Breast epithelium (tissue), 4 donors: ENCODE results near the gene ABLIM2. TPM values are rescaled to one million over a fixed set of nuclear protein-coding genes. Genes with fewer than 3 reads are reported as not detected.

Source experiments
- DNase-seq, 2 donors: peaks; one replicate each; pipeline ENCODE4 v3.0.0-alpha.2; 2019; ENCODE audit warnings: low spot score in 2 of 2
- H3K27ac ChIP-seq, 2 donors: fragments of 200-600 bp; sonication (generic) in 1 of 2; one replicate each; pipeline ENCODE4 v1.5.1; 2016 to 2019; ENCODE audit warnings: mild to moderate bottlenecking in 1 of 2
- H3K27me3 ChIP-seq, 2 donors: fragments of 200-600 bp; sonication (generic) in 1 of 2; one replicate each; pipeline versions ENCODE4 v1.5.1 to v1.6.0; 2017 to 2019; ENCODE audit warnings: control low read depth in 1 of 2, mild to moderate bottlenecking in 1 of 2
- H3K36me3 ChIP-seq: fragments of 200-600 bp; one replicate; pipeline ENCODE4 v1.5.1; 2019
- H3K4me1 ChIP-seq, 2 donors: fragments of 200-600 bp; sonication (generic); one replicate each; pipeline ENCODE4 v1.5.1; 2016 to 2019; ENCODE audit warnings: control low read depth in 1 of 2
- H3K4me3 ChIP-seq, 3 donors: fragments of 200-600 bp; sonication (generic); 1 replicate in 2 of 3; 2 replicates in 1 of 3; pipeline ENCODE4 v1.5.1; 2016 to 2019; ENCODE audit warnings: mild to moderate bottlenecking in 3 of 3, moderate library complexity in 2 of 3
- H3K9me3 ChIP-seq, 2 donors: fragments of 200-600 bp; sonication (generic) in 1 of 2; one replicate each; pipeline ENCODE4 v1.5.1; 2016 to 2019; ENCODE audit warnings: control low read depth in 1 of 2
- CTCF ChIP-seq, 3 donors: fragments of 450-650 bp; IDR thresholded peaks; one replicate each; pipeline ENCODE4 v1.5.1; 2016 to 2017; ENCODE audit warnings: antibody characterized with exemption in 3 of 3, mild to moderate bottlenecking in 3 of 3, moderate library complexity in 3 of 3
- POLR2A ChIP-seq: fragments of 450-650 bp; IDR thresholded peaks from one replicate; pipeline ENCODE4 v1.6.1; 2016; ENCODE audit warnings: antibody characterized with exemption, mild to moderate bottlenecking, moderate library complexity
- POLR2AphosphoS5 ChIP-seq, 3 donors: sonication (generic); formaldehyde crosslinking; IDR thresholded peaks; one replicate each; pipeline ENCODE4 v1.6.1; 2017; ENCODE audit warnings: antibody characterized with exemption in 3 of 3
- intact Hi-C: fragments of 100-400 bp; cut with DNase I; formaldehyde crosslinking; loops from one replicate; pipeline ENCODE4 v1.15.1; 2023; ENCODE audit warnings: low total_unique reads
- total RNA-seq, 3 donors: library from RNA; depleted of rRNA; stranded (reverse); fragments of >200 nt; gene quantifications; one replicate each; pipeline ENCODE4 v1.1.0, GENCODE V29; 2016

Gene ABLIM2
- total RNA-seq, 3 donors from 2014 or later, result 4.8 to 11.5 (median 8.2) TPM

DNA sequence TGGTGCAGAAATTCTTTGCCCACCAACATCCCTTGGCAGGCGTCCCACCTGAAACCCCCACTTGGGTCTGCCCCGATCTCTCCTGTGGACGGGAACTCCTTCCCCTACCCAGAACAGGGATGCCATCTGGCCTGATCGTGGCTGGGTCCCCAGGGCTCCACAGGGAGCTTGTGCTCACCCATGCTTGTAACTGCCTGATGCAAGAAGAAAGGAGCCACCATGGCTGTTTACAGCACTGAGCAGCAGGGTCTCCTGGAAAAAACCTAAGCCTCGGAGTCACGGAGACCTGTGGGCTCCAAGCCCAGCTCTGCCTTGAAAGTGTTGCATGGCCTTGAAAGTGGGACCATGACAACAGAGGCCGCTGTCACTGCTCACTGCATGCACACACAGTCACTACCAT lies 117.4 kb downstream of the ABLIM2 start:
- DNase-seq, result no peak
- intact Hi-C loops, result no loop called here
- Histone ChIP-seq H3K36me3 (no peaks in the 10 kb centered on the region), H3K27ac (no peak overlapping the region), H3K4me3 (no peak overlapping the region), H3K9me3 (no peaks in the 10 kb centered on the region), H3K27me3 (no peaks in the 10 kb centered on the region), H3K4me1 (no peaks in the 10 kb centered on the region)
- TF ChIP-seq POLR2AphosphoS5 (IDR thresholded peaks at IDR 0.05), result no peak
- TF ChIP-seq CTCF (IDR thresholded peaks at IDR 0.05), result no peak
- no peak for TF ChIP-seq POLR2A

GRCh38 chr4:8040607-8041006 lies 118.0 kb downstream of the ABLIM2 start:
- Histone ChIP-seq H3K9me3 (no peaks in the 10 kb centered on the region), H3K4me1 (no peaks in the 10 kb centered on the region), H3K27ac (no peak overlapping the region), H3K27me3 (no peaks in the 10 kb centered on the region), H3K36me3 (no peaks in the 10 kb centered on the region), H3K4me3 (no peak overlapping the region)
- intact Hi-C loops, result no loop called here
- DNase-seq, result no peak
- TF ChIP-seq CTCF (IDR thresholded peaks at IDR 0.05) (no peak), POLR2A (no peak), POLR2AphosphoS5 (IDR thresholded peaks at IDR 0.05) (no peak)

DNA sequence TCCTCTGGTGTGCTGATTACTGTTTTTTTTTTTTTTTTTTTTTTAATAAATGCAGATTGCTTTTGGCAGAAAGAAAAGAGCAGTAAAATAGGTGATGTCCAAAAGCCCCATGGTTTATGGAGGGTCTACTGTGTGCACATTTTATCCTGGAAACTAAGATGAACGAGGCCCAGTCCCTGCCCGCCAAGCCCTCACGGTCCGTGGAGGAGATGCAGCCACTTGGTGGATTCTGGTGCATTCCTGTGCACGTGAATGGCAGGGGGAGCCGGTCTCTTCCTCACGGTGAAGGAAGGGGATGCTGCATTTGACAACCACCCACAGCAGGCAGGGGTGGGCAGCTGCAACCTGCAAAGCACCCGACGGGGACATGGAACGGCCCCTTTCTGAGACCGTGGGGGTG lies 118.8 kb downstream of the ABLIM2 start:
- Histone ChIP-seq H3K36me3 (no peaks in the 10 kb centered on the region), H3K4me1 (no peaks in the 10 kb centered on the region), H3K4me3 (no peak overlapping the region), H3K9me3 (no peaks in the 10 kb centered on the region), H3K27me3 (no peaks in the 10 kb centered on the region), H3K27ac (no peak overlapping the region)
- TF ChIP-seq POLR2AphosphoS5 (IDR thresholded peaks at IDR 0.05), result no peak
- TF ChIP-seq POLR2A, result no peak
- TF ChIP-seq CTCF (IDR thresholded peaks at IDR 0.05), result no peak
- no peak for DNase-seq
- intact Hi-C loops, result no loop called here

DNA sequence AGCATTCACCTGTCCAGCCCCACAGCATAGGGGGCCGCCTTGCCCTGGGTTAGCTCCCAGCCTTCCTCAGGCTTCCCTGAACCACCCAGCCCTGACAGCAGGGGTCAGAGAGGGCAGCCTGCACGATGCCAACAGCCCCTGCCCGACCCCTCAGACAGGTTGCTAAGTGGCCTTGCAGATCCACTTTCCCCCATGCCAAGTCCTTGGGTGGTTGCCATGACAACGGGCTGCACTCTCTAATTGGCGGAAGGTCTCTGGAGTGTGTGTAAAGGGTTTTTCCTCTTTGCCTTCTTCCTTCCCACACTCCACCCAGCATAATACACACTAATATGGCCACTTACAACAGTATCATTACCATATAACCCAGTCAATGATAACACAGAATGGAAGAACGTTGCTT lies 119.3 kb downstream of the ABLIM2 start:
- H3K9me3 ChIP-seq, result no peaks in the 10 kb centered on the region
- H3K27ac ChIP-seq, result no peak overlapping the region
- TF ChIP-seq POLR2A, result no peak
- no peak for TF ChIP-seq CTCF (IDR thresholded peaks at IDR 0.05)
- no peak for TF ChIP-seq POLR2AphosphoS5 (IDR thresholded peaks at IDR 0.05)
- no peaks in the 10 kb centered on the region for H3K27me3 ChIP-seq
- no peak for DNase-seq
- intact Hi-C loops, result no loop called here
- H3K4me3 ChIP-seq, result no peak overlapping the region
- H3K36me3 ChIP-seq, result no peaks in the 10 kb centered on the region
- no peaks in the 10 kb centered on the region for H3K4me1 ChIP-seq

GRCh38 chr4:8038719-8039251 lies 119.8 kb downstream of the ABLIM2 start:
- H3K27ac ChIP-seq, result no peak overlapping the region
- H3K4me3 ChIP-seq, result no peak overlapping the region
- H3K9me3 ChIP-seq, result no peaks in the 10 kb centered on the region
- no peaks in the 10 kb centered on the region for H3K36me3 ChIP-seq
- H3K27me3 ChIP-seq, result no peaks in the 10 kb centered on the region
- intact Hi-C loops, result no loop called here
- DNase-seq, result no peak
- H3K4me1 ChIP-seq, result no peaks in the 10 kb centered on the region
- TF ChIP-seq POLR2A (no peak), POLR2AphosphoS5 (IDR thresholded peaks at IDR 0.05) (no peak), CTCF (IDR thresholded peaks at IDR 0.05) (no peak)
